ENCODE data around the gene HIGD2A. TPM values are rescaled to one million over a fixed set of nuclear protein-coding genes. Genes with fewer than 3 reads are reported as not detected.

HIGD2A gene
- total and polyA plus RNA-seq, 10 of the 15 experiments (the other 5 are each of a cell fraction or from before 2014, with no cell fraction given): 152 to 348 (median 194) TPM

DNA sequence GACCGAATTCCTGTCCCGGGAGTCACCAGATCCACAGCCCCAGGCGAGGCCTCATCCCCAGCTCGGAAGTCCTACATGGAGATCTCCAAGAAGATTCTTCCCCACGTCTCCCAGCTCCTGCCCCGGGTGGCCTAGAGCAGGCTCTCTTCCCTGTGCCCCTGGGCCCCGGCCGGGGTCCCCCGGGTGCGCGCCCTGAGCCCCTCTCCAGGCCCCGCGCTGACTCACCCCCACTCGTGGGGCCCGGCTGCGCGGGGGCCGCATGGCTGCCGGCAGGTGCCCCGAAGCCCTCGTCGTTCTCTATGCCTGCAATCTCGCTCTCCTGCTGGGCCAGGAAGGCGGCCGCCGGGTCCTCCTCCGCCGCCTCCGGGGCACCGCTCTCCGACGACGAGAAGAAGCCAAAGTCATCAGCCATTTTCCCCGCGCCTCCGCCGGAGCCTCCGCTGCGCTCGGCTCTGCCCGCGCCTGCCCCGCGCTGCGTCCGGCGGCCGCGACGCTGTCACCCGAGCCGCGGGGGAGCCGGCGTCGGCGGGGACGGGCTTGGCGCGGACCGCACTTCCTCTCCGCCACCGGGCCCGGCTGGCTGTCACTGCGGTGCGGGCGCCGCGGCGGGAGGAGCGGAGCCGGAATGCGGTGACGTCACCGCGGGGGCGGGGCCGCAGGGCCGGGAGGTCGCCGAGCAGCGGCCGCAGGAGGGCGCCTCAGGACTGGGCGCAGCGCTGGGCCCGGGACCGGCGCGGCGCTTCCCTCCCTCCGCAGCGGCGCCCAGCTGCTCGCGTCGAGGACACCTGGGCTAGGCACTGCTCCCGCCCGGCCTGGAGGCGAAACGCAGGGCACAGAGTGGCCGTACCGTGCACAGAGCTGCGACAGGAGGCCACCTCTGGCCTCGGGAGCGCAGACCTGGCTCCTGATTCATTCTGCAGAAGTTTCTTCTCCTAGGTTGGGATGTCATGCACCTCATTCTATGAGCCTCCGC is 27.7 kb downstream of the HIGD2A start, which contains the start of gene CLTB (continued):
- TF ChIP-seq, protein P1, sequence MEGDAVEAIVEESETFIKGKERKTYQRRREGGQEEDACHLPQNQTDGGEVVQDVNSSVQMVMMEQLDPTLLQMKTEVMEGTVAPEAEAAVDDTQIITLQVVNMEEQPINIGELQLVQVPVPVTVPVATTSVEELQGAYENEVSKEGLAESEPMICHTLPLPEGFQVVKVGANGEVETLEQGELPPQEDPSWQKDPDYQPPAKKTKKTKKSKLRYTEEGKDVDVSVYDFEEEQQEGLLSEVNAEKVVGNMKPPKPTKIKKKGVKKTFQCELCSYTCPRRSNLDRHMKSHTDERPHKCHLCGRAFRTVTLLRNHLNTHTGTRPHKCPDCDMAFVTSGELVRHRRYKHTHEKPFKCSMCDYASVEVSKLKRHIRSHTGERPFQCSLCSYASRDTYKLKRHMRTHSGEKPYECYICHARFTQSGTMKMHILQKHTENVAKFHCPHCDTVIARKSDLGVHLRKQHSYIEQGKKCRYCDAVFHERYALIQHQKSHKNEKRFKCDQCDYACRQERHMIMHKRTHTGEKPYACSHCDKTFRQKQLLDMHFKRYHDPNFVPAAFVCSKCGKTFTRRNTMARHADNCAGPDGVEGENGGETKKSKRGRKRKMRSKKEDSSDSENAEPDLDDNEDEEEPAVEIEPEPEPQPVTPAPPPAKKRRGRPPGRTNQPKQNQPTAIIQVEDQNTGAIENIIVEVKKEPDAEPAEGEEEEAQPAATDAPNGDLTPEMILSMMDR (IDR thresholded peaks at IDR 0.05 in 2 of 3, conservative IDR thresholded peaks at IDR 0.05 in 1 of 3; ENCODE audit: control insufficient read depth in 2 of 3, extremely low read depth in 1 of 3, insufficient read depth in 1 of 3, low read depth in 3 of 3, low read length in 3 of 3): peak; percentile 50 to 94 (median 69); a peak in 5 of 6 replicates
- TF ChIP-seq ETV6 (conservative IDR thresholded peaks at IDR 0.05 in 1 of 2, IDR thresholded peaks at IDR 0.05 in 1 of 2; ENCODE audit: borderline replicate concordance in 1 of 2, low read depth in 1 of 2) (no peak), RFX5 (IDR thresholded peaks at IDR 0.05; ENCODE audit: low read depth, low read length) (no peak), CHD2 (IDR thresholded peaks at IDR 0.05; ENCODE audit: borderline replicate concordance, low read depth, low read length) (no peak), JUND (IDR thresholded peaks at IDR 0.05; ENCODE audit: low read depth, low read length) (peak; percentile 89), SREBF1 (IDR thresholded peaks at IDR 0.05; ENCODE audit: low read length) (no peak), BMI1 (IDR thresholded peaks at IDR 0.05; ENCODE audit: borderline replicate concordance) (no peak), DPF2 (IDR thresholded peaks at IDR 0.05) (peak; percentile 93)
- TF ChIP-seq, protein P2, sequence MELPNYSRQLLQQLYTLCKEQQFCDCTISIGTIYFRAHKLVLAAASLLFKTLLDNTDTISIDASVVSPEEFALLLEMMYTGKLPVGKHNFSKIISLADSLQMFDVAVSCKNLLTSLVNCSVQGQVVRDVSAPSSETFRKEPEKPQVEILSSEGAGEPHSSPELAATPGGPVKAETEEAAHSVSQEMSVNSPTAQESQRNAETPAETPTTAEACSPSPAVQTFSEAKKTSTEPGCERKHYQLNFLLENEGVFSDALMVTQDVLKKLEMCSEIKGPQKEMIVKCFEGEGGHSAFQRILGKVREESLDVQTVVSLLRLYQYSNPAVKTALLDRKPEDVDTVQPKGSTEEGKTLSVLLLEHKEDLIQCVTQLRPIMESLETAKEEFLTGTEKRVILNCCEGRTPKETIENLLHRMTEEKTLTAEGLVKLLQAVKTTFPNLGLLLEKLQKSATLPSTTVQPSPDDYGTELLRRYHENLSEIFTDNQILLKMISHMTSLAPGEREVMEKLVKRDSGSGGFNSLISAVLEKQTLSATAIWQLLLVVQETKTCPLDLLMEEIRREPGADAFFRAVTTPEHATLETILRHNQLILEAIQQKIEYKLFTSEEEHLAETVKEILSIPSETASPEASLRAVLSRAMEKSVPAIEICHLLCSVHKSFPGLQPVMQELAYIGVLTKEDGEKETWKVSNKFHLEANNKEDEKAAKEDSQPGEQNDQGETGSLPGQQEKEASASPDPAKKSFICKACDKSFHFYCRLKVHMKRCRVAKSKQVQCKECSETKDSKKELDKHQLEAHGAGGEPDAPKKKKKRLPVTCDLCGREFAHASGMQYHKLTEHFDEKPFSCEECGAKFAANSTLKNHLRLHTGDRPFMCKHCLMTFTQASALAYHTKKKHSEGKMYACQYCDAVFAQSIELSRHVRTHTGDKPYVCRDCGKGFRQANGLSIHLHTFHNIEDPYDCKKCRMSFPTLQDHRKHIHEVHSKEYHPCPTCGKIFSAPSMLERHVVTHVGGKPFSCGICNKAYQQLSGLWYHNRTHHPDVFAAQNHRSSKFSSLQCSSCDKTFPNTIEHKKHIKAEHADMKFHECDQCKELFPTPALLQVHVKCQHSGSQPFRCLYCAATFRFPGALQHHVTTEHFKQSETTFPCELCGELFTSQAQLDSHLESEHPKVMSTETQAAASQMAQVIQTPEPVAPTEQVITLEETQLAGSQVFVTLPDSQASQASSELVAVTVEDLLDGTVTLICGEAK (IDR thresholded peaks at IDR 0.05; ENCODE audit: borderline replicate concordance): no peak
- TF ChIP-seq, protein P3, sequence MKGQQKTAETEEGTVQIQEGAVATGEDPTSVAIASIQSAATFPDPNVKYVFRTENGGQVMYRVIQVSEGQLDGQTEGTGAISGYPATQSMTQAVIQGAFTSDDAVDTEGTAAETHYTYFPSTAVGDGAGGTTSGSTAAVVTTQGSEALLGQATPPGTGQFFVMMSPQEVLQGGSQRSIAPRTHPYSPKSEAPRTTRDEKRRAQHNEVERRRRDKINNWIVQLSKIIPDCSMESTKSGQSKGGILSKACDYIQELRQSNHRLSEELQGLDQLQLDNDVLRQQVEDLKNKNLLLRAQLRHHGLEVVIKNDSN (IDR thresholded peaks at IDR 0.05; ENCODE audit: borderline replicate concordance, extremely low read length, insufficient read depth, low read depth, low read length): no peak
